Middle frontal gyrus (tissue), 1 donor: Measurements from ENCODE around the gene TRMT1.
"Not testable (repeated sequence)": the region's sequence is repeated elsewhere in the genome, so short reads cannot be mapped to it uniquely, and the experiment has no call there.

Source experiments
- DNase-seq: peaks from one replicate; pipeline ENCODE4 v3.0.0-alpha.2; 2015; ENCODE audit warnings: low spot score; ENCODE audit errors: extremely low spot score

Gene TRMT1

GRCh38 chr19:13116282-13117175 lies at the start of gene TRMT1:
TSS of gene TRMT1 (minus strand) at chr19:13116740. CDS start at chr19:13116399, 341 bp downstream.
- DNase-seq = peak; percentile 83

GRCh38 chr19:13166151-13166550 lies 49.6 kb upstream of the TRMT1 start:
- DNase-seq = not testable (repeated sequence)

- no peak for DNase-seq
Observed at GRCh38 chr19:13165162-13165997, 48.8 kb upstream of the TRMT1 start.

GRCh38 chr19:13164343-13165161 lies 48.0 kb upstream of the TRMT1 start:
- no peak for DNase-seq

GRCh38 chr19:13163609-13164342 lies 47.2 kb upstream of the TRMT1 start:
- DNase-seq = no peak

- DNase-seq = peak; percentile 62
Observed at GRCh38 chr19:13162724-13163608, 46.4 kb upstream of the TRMT1 start.

GRCh38 chr19:13160557-13160956 lies 44.0 kb upstream of the TRMT1 start:
- DNase-seq = no peak

GRCh38 chr19:13159713-13160112 lies 43.2 kb upstream of the TRMT1 start:
- DNase-seq = no peak

GRCh38 chr19:13155472-13156359 lies 39.2 kb upstream of the TRMT1 start:
- DNase-seq = no peak

GRCh38 chr19:13154911-13155471 lies 38.5 kb upstream of the TRMT1 start:
- no peak for DNase-seq

- DNase-seq = no peak
Observed at GRCh38 chr19:13154241-13154778, 37.8 kb upstream of the TRMT1 start.

- DNase-seq = no peak
Observed at GRCh38 chr19:13153569-13154240, 37.2 kb upstream of the TRMT1 start.

GRCh38 chr19:13152974-13153568 lies 36.5 kb upstream of the TRMT1 start:
- peak; percentile 95 for DNase-seq

GRCh38 chr19:13152356-13152973 lies 35.9 kb upstream of the TRMT1 start:
- no peak for DNase-seq

- peak; percentile 93 for DNase-seq
Observed at GRCh38 chr19:13151605-13152355, 35.2 kb upstream of the TRMT1 start.
